Hematopoietic multipotent progenitor cell treated with erythropoietin and hydrocortisone succinate and interleukin-3 and kit ligand, for 17 days (in vitro differentiated cells): ENCODE results near the gene NEK9.
A peak's percentile ranks its signal among the peaks of the same experiment; 100 is the strongest.
"Not testable (repeated sequence)": the region's sequence is repeated elsewhere in the genome, so short reads cannot be mapped to it uniquely, and the experiment has no call there.

Source experiments
- DNase-seq: peaks from one replicate; pipeline ENCODE4 v3.0.0-alpha.2; 2015; ENCODE audit warnings: low spot score

NEK9 gene

GRCh38 chr14:75144944-75145343 is 18.1 kb upstream of the NEK9 start:
- DNase-seq, result no peak

GRCh38 chr14:75143761-75144527 is 17.1 kb upstream of the NEK9 start:
- DNase-seq, result no peak

- DNase-seq, result no peak
Measured at GRCh38 chr14:75142494-75142893, 15.6 kb upstream of the NEK9 start.

GRCh38 chr14:75141967-75142366 is 15.1 kb upstream of the NEK9 start:
- DNase-seq, result no peak

GRCh38 chr14:75141062-75141461 is 14.2 kb upstream of the NEK9 start:
- DNase-seq, result no peak

- DNase-seq, result no peak
Measured at GRCh38 chr14:75140620-75141019, 13.8 kb upstream of the NEK9 start.

- no peak for DNase-seq
Measured at GRCh38 chr14:75139185-75139584, 12.3 kb upstream of the NEK9 start.

- no peak for DNase-seq
Measured at GRCh38 chr14:75138492-75138891, 11.6 kb upstream of the NEK9 start.

GRCh38 chr14:75134644-75135043 is 7.8 kb upstream of the NEK9 start:
- DNase-seq, result no peak

GRCh38 chr14:75133597-75133996 is 6.7 kb upstream of the NEK9 start:
- no peak for DNase-seq

GRCh38 chr14:75132382-75133086 is 5.7 kb upstream of the NEK9 start:
- peak; percentile 88 for DNase-seq

GRCh38 chr14:75128596-75128990 is 1.7 kb upstream of the NEK9 start:
- no peak for DNase-seq

GRCh38 chr14:75127903-75128595 is 1.2 kb upstream of the NEK9 start:
- no peak for DNase-seq

- not testable (repeated sequence) for DNase-seq
Measured at GRCh38 chr14:75127474-75127820, 599 bp upstream of the NEK9 start.

- DNase-seq, result no peak
Measured at GRCh38 chr14:75126121-75126544, 715 bp downstream of the NEK9 start.

- no peak for DNase-seq
Measured at GRCh38 chr14:75125617-75126016, 1.2 kb downstream of the NEK9 start.

GRCh38 chr14:75123991-75124390 is 2.9 kb downstream of the NEK9 start:
- DNase-seq, result no peak

GRCh38 chr14:75121552-75121951 is 5.3 kb downstream of the NEK9 start:
- no peak for DNase-seq

- no peak for DNase-seq
Measured at GRCh38 chr14:75120541-75121291, 6.1 kb downstream of the NEK9 start.

- no peak for DNase-seq
Measured at GRCh38 chr14:75119056-75119455, 7.8 kb downstream of the NEK9 start.

- no peak for DNase-seq
Measured at GRCh38 chr14:75113932-75114539, 12.8 kb downstream of the NEK9 start.

GRCh38 chr14:75109877-75110276 is 17.0 kb downstream of the NEK9 start:
- no peak for DNase-seq
